GM23338 (cell line): ENCODE data around the gene L1CAM. TPM values are rescaled to one million over a fixed set of nuclear protein-coding genes. Genes with fewer than 3 reads are reported as not detected.

Source experiments
- ATAC-seq: fragments of 200-7000 bp; cut with Tn5 transposase; 3 replicates; pipeline ENCODE4 v1.9.1; 2020
- DNase-seq: peaks from one replicate; pipeline ENCODE4 v3.0.0-alpha.2; 2015; ENCODE audit warnings: low spot score
- H2AFZ ChIP-seq: fragments of 200-600 bp; sonication (generic); 2 replicates; pipeline ENCODE4 v1.8.0; 2016; ENCODE audit warnings: antibody characterized with exemption, mild to moderate bottlenecking, moderate library complexity
- H3F3A ChIP-seq: fragments of 200-600 bp; sonication (generic); replicated peaks from 2 replicates; pipeline ENCODE4 v1.8.0; 2017; ENCODE audit warnings: antibody characterized with exemption, mixed run types, low read depth
- H3K27ac ChIP-seq: fragments of 200-600 bp; sonication (generic); 2 replicates; pipeline ENCODE4 v1.6.1; 2016; ENCODE audit warnings: low read depth
- H3K27me3 ChIP-seq: fragments of 200-600 bp; sonication (generic); 2 replicates; pipeline ENCODE4 v1.8.0; 2016; ENCODE audit warnings: mild to moderate bottlenecking, mixed run types, moderate library complexity; ENCODE audit not compliant: insufficient read depth
- H3K36me3 ChIP-seq: fragments of 200-600 bp; sonication (generic); 2 replicates; pipeline ENCODE4 v1.8.0; 2016; ENCODE audit warnings: mild to moderate bottlenecking; ENCODE audit not compliant: insufficient read depth
- H3K4me1 ChIP-seq: fragments of 200-600 bp; sonication (generic); 2 replicates; pipeline ENCODE4 v1.8.0; 2016; ENCODE audit warnings: mild to moderate bottlenecking, moderate library complexity; ENCODE audit not compliant: insufficient read depth
- H3K4me2 ChIP-seq: fragments of 200-600 bp; sonication (generic); 2 replicates; pipeline ENCODE4 v1.7.1; 2017; ENCODE audit warnings: mixed run types
- H3K4me3 ChIP-seq: fragments of 200-600 bp; sonication (generic); 2 replicates; pipeline ENCODE4 v1.6.1; 2016; ENCODE audit warnings: mixed run types
- H3K79me2 ChIP-seq: fragments of 200-600 bp; sonication (generic); replicated peaks from 2 replicates; pipeline ENCODE4 v1.8.0; 2017; ENCODE audit warnings: mild to moderate bottlenecking; ENCODE audit not compliant: insufficient read depth
- H3K9me2 ChIP-seq: fragments of 200-600 bp; sonication (generic); 2 replicates; pipeline ENCODE4 v1.8.0; 2017; ENCODE audit not compliant: insufficient read depth
- H4K20me1 ChIP-seq: fragments of 200-600 bp; sonication (generic); replicated peaks from 2 replicates; pipeline ENCODE4 v1.8.0; 2017; ENCODE audit warnings: mild to moderate bottlenecking; ENCODE audit not compliant: insufficient read depth
- H3K27ac Mint-ChIP-seq: 2 replicates; pipeline ENCODE4 v1.8.0; 2020; ENCODE audit warnings: inconsistent platforms, mild to moderate bottlenecking, moderate library complexity, mixed read lengths
- H3K27me3 Mint-ChIP-seq: 3 replicates; pipeline ENCODE4 v1.8.0; 2022; ENCODE audit warnings: low read depth, mild to moderate bottlenecking, moderate library complexity, mixed read lengths, inconsistent platforms; ENCODE audit not compliant: insufficient read depth, poor library complexity
- H3K36me3 Mint-ChIP-seq: 3 replicates; pipeline ENCODE4 v1.8.0; 2021; ENCODE audit warnings: low read depth, mild to moderate bottlenecking, inconsistent platforms, moderate library complexity, mixed read lengths
- H3K4me1 Mint-ChIP-seq: 3 replicates; pipeline ENCODE4 v1.8.0; 2020; ENCODE audit warnings: mild to moderate bottlenecking, inconsistent platforms, mixed read lengths
- H3K4me3 Mint-ChIP-seq: 3 replicates; pipeline ENCODE4 v1.8.0; 2021; ENCODE audit warnings: moderate library complexity, mild to moderate bottlenecking, inconsistent platforms, mixed read lengths
- H3K9me3 Mint-ChIP-seq: 3 replicates; pipeline ENCODE4 v1.8.0; 2020; ENCODE audit warnings: moderate library complexity, mild to moderate bottlenecking, inconsistent platforms, mixed read lengths
- CREB1 ChIP-seq: fragments of 250-450 bp; sonication (Bioruptor Pico); IDR thresholded peaks from 2 replicates; pipeline ENCODE4 v1.5.0; 2020; ENCODE audit warnings: low read depth, mild to moderate bottlenecking, moderate library complexity
- EZH2 ChIP-seq: fragments of 200-600 bp; sonication (generic); IDR thresholded peaks from one replicate; pipeline ENCODE4 v1.8.0; 2017; ENCODE audit warnings: antibody characterized with exemption, mild to moderate bottlenecking, low read depth; ENCODE audit not compliant: unreplicated experiment
- EZH2phosphoT487 ChIP-seq: fragments of 200-600 bp; sonication (generic); IDR thresholded peaks from one replicate; pipeline ENCODE4 v1.8.1; 2018; ENCODE audit warnings: antibody characterized with exemption; ENCODE audit not compliant: unreplicated experiment
- JUNB ChIP-seq: IDR thresholded peaks from one replicate; pipeline ENCODE4 v1.6.1; 2016; ENCODE audit warnings: antibody characterized with exemption; ENCODE audit not compliant: unreplicated experiment
- NANOG ChIP-seq: IDR thresholded peaks from 2 replicates; pipeline ENCODE4 v1.6.1; 2016; ENCODE audit warnings: antibody characterized with exemption, borderline replicate concordance
- POLR2AphosphoS5 ChIP-seq: IDR thresholded peaks from 2 replicates; pipeline ENCODE4 v1.6.1; 2016; ENCODE audit warnings: antibody characterized with exemption, low read depth
- STAT1 ChIP-seq: IDR thresholded peaks from one replicate; pipeline ENCODE4 v1.6.1; 2016; ENCODE audit warnings: antibody characterized with exemption; ENCODE audit not compliant: unreplicated experiment
- polyA plus RNA-seq: library from polyadenylated mRNA; unstranded; fragments of >200 nt; fragmentation: Nextera tagmentation; extraction: Ambion mirVana; gene quantifications from 2 replicates; pipeline ENCODE4 v1.2.1, GENCODE V29; 2016
- total RNA-seq: library from RNA; depleted of rRNA; stranded (reverse); fragments of >200 nt; shearing (Covaris generic); gene quantifications from 2 replicates; pipeline ENCODE4 v1.2.3, GENCODE V29; 2014
- TF ChIP-seq, protein P1 (sequence below): IDR thresholded peaks from one replicate; pipeline ENCODE4 v1.6.1; 2018; ENCODE audit warnings: antibody characterized with exemption; ENCODE audit not compliant: unreplicated experiment

L1CAM gene
- total and polyA plus RNA-seq, 2 experiments from 2014 or later, result 7.4 to 29.2 TPM

DNA sequence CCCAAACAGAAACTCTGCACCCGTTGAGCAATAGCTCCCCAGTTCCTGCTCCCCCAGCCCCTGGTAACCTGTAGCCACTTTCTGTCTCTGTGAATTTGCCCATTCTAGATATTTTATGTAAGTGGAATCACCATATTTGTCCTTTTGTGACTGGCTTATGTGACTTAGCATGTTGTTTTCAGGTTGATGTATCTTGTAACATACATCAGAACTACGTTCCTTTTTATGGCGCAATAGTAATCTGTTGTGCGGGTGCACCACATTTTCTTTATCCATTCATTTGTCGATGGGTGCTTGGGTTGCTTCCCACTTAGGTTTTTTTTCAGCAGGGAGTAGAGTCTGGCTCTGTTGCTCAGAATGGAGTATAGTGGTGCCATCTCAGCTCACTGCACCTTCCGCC is 49.1 kb downstream of the L1CAM start:
- no peak overlapping the region for H3K4me3 ChIP-seq
- H4K20me1 ChIP-seq, result no peaks in the 10 kb centered on the region
- Mint-ChIP-seq H3K4me1 (peaks cover 27% of the 10 kb centered on the region), H3K9me3 (no peaks in the 10 kb centered on the region), H3K4me3 (no peak overlapping the region), H3K27ac (no peak overlapping the region), H3K27me3 (peaks cover 6% of the 10 kb centered on the region), H3K36me3 (peaks cover 6% of the 10 kb centered on the region; the same call in 1 of the 3 replicates)
- no peaks in the 10 kb centered on the region for H3K9me2 ChIP-seq
- H3K4me2 ChIP-seq, result no peak overlapping the region
- ATAC-seq (no peak), DNase-seq (no peak)
- TF ChIP-seq JUNB (no peak), STAT1 (no peak), CREB1 (no peak), EZH2 (no peak), EZH2phosphoT487 (no peak), NANOG (no peak)
- H3F3A ChIP-seq, result no peaks in the 10 kb centered on the region
- no peaks in the 10 kb centered on the region for H3K79me2 ChIP-seq
- H3K27me3 ChIP-seq, result no peaks in the 10 kb centered on the region
- no peak overlapping the region for H2AFZ ChIP-seq
- no peak overlapping the region for H3K27ac ChIP-seq
- H3K4me1 ChIP-seq, result peaks cover 15% of the 10 kb centered on the region
- H3K36me3 ChIP-seq, result no peaks in the 10 kb centered on the region

DNA sequence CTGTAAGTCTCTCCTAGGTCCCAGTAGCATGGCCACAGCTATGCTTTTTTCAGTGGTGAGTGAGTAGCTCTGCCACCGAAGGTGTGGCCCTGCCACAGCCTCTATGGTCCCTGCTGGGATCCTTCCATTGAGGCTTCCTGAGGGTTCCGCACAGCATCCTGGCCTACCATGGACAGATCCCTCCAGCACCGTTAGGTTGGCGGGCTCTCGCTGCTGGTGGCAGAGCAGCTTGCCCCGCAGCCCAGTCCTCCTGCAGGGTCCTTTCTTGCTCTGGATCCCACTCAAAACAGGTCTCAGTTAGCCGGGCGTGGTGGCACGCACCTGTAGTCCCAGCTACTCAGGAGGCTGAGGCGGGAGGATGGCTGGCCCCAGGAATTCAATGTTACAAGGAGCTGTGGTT is 53.2 kb downstream of the L1CAM start:
- H3K4me3 Mint-ChIP-seq, result no peak overlapping the region
- peaks cover 10% of the 10 kb centered on the region for H3K27me3 Mint-ChIP-seq
- no peaks in the 10 kb centered on the region for H3K9me3 Mint-ChIP-seq

More for the DNA sequence above, 53.2 kb downstream of the L1CAM start:
- H3K4me3 ChIP-seq, result no peak overlapping the region
- no peaks in the 10 kb centered on the region for H3K9me2 ChIP-seq
- no peaks in the 10 kb centered on the region for H3K27me3 ChIP-seq
- H4K20me1 ChIP-seq, result no peaks in the 10 kb centered on the region
- H2AFZ ChIP-seq, result no peak overlapping the region
- TF ChIP-seq POLR2AphosphoS5, result no peak
- TF ChIP-seq, protein P1, sequence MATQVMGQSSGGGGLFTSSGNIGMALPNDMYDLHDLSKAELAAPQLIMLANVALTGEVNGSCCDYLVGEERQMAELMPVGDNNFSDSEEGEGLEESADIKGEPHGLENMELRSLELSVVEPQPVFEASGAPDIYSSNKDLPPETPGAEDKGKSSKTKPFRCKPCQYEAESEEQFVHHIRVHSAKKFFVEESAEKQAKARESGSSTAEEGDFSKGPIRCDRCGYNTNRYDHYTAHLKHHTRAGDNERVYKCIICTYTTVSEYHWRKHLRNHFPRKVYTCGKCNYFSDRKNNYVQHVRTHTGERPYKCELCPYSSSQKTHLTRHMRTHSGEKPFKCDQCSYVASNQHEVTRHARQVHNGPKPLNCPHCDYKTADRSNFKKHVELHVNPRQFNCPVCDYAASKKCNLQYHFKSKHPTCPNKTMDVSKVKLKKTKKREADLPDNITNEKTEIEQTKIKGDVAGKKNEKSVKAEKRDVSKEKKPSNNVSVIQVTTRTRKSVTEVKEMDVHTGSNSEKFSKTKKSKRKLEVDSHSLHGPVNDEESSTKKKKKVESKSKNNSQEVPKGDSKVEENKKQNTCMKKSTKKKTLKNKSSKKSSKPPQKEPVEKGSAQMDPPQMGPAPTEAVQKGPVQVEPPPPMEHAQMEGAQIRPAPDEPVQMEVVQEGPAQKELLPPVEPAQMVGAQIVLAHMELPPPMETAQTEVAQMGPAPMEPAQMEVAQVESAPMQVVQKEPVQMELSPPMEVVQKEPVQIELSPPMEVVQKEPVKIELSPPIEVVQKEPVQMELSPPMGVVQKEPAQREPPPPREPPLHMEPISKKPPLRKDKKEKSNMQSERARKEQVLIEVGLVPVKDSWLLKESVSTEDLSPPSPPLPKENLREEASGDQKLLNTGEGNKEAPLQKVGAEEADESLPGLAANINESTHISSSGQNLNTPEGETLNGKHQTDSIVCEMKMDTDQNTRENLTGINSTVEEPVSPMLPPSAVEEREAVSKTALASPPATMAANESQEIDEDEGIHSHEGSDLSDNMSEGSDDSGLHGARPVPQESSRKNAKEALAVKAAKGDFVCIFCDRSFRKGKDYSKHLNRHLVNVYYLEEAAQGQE, result peak; percentile 78
- H3F3A ChIP-seq, result no peaks in the 10 kb centered on the region
- no peak for DNase-seq
- peaks cover 29% of the 10 kb centered on the region for H3K79me2 ChIP-seq
- no peak overlapping the region for H3K27ac Mint-ChIP-seq
- peaks cover 8% of the 10 kb centered on the region for H3K36me3 Mint-ChIP-seq
- ATAC-seq, result no peak
- no peaks in the 10 kb centered on the region for H3K36me3 ChIP-seq
- H3K4me1 ChIP-seq, result peaks cover 4% of the 10 kb centered on the region; the same call in 1 of the 2 replicates
- H3K4me2 ChIP-seq, result no peak overlapping the region
- no peak overlapping the region for H3K27ac ChIP-seq
- H3K4me1 Mint-ChIP-seq, result peaks cover 13% of the 10 kb centered on the region
